ENCODE measurements around the gene EYS.

Gene EYS

DNA sequence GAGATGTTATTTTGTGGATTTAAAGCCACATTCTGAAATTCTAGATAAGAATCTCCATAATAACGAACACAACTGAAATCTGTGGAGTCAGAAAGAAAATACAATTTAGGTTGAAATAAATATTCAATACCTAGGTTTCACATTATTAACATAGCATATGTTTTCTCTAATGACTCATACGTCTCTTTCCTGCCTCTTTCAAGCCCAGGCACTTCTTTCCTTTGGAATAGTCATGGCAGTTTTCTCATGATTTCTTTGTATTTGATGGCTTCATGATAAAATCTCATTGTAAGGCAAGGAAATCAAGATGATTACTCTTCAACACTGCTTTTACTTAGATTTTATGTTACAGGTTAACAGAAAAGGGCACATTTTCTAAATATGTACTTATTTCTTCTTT is 1267.8 kb downstream of the EYS start:
- Histone ChIP-seq H3K27me3 (ENCODE audit: insufficient read depth, low read length) (no peaks in the 10 kb centered on the region), H2AFZ (ENCODE audit: low read depth, low read length) (no peak overlapping the region), H3K36me3 (ENCODE audit: insufficient read depth, low read length) (no peaks in the 10 kb centered on the region), H3K4me3 (ENCODE audit: low read length) (no peak overlapping the region), H3K9me3 (ENCODE audit: low read length) (no peaks in the 10 kb centered on the region), H3K4me1 (ENCODE audit: insufficient read depth, low read length) (no peaks in the 10 kb centered on the region)

DNA sequence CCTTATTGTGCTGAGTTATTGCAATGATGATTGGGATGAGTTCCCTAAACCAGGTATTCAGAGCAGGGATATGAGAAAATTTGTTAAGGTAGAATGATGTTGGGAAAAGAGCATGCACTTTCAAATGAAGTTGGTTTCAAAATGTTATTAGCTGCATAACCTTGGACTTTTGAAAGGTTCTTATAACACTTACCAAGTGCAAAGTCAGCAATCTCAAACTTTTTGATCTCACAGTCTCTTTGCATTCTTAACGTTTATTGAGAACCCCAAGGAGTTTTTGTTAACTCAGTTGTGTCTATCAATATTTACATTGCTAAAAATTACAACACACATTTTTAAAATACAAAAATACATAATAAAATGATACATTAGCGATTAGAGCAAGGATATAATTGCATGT is 1269.0 kb downstream of the EYS start:
- no peak overlapping the region for H3K4me3 ChIP-seq (ENCODE audit: low read length)
- no peaks in the 10 kb centered on the region for H3K27me3 ChIP-seq (ENCODE audit: insufficient read depth, low read length)
- no peak overlapping the region for H2AFZ ChIP-seq (ENCODE audit: low read depth, low read length)
- H3K4me1 ChIP-seq (ENCODE audit: insufficient read depth, low read length), result no peaks in the 10 kb centered on the region
- H3K36me3 ChIP-seq (ENCODE audit: insufficient read depth, low read length), result no peaks in the 10 kb centered on the region
- no peaks in the 10 kb centered on the region for H3K9me3 ChIP-seq (ENCODE audit: low read length)

DNA sequence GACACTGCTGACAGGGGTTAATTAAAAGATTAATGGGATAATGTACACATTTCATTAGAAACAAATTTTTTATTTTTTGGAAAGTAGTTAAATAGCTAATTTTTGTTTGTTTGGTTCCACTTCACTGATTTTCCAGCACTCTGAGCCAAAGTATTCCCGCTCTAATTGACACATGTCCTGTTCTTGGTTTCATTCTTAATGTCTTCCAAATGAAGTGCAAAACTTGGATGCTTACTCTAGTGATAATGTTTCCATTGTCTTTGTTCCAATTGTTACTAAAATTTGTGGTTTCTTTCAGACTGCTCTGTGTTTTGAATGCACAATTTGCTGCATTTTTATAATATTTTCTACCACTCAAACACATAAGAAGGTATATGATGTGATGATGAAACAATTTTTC is 1277.1 kb downstream of the EYS start:
- Histone ChIP-seq H2AFZ (ENCODE audit: low read depth, low read length) (no peak overlapping the region), H3K4me1 (ENCODE audit: insufficient read depth, low read length) (no peaks in the 10 kb centered on the region), H3K4me3 (ENCODE audit: low read length) (no peak overlapping the region), H3K27me3 (ENCODE audit: insufficient read depth, low read length) (no peaks in the 10 kb centered on the region), H3K9me3 (ENCODE audit: low read length) (no peaks in the 10 kb centered on the region), H3K36me3 (ENCODE audit: insufficient read depth, low read length) (no peaks in the 10 kb centered on the region)

DNA sequence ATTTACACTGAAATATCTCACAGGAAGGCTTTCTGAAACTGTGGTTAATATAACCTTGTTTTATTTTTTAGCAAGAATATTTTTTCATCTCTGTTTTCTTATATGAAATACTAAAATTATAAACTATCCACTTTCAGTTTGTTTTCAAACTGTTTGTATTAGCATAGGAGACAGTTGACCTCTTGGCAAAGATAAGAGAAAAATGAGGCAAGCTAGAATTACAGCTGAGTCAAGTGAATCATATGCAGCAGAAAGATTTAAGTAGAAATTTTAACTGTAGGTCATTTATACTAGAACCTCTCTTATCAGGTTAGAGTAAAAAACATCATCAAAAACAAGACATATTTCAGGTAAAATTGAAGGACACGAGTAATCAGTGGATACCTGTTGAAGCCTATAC is 1278.8 kb downstream of the EYS start:
- no peak overlapping the region for H2AFZ ChIP-seq (ENCODE audit: low read depth, low read length)
- no peak overlapping the region for H3K4me3 ChIP-seq (ENCODE audit: low read length)
- H3K27me3 ChIP-seq (ENCODE audit: insufficient read depth, low read length), result no peaks in the 10 kb centered on the region
- no peaks in the 10 kb centered on the region for H3K4me1 ChIP-seq (ENCODE audit: insufficient read depth, low read length)
- no peaks in the 10 kb centered on the region for H3K9me3 ChIP-seq (ENCODE audit: low read length)
- H3K36me3 ChIP-seq (ENCODE audit: insufficient read depth, low read length), result no peaks in the 10 kb centered on the region

DNA sequence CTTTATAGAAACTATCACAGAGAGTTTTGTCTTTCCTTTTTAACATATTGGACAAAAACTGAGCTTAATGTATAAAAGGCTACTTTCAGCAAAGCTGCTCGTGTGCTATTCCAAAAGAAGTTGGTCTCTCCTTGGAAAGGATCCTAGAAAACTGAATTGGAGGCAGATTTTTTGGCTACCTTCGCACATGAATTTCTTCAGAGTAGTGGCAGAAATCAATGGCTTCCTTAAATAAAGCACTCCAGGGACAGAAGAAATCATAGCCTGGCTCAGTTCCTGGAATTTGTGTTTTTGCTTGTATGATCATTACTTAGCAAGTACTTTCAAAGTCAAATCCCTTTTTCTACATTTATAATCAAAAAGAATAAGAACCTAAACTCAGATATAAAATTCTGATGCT is 1291.1 kb downstream of the EYS start:
- Histone ChIP-seq H3K27me3 (ENCODE audit: insufficient read depth, low read length) (no peaks in the 10 kb centered on the region), H3K4me3 (ENCODE audit: low read length) (no peak overlapping the region), H3K4me1 (ENCODE audit: insufficient read depth, low read length) (no peaks in the 10 kb centered on the region), H3K9me3 (ENCODE audit: low read length) (no peaks in the 10 kb centered on the region), H2AFZ (ENCODE audit: low read depth, low read length) (no peak overlapping the region), H3K36me3 (ENCODE audit: insufficient read depth, low read length) (no peaks in the 10 kb centered on the region)

DNA sequence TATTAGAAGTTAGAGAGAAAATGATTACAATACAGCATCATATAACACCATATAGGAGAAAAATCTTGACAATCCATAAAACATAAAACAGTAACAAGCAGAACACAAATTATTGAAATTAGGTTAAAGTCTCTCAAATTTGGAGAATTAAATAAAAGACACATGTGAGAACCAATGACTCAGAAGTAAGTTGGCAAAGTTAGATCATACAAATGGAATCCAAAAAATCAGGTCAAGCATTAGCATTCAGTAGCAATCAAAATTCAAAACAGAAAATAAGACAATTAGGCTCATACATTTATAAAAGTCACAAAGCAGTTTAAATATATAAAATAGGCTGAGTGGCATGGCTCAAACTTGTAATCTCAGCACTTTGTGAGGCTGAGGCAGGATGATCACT is 1295.8 kb downstream of the EYS start:
- Histone ChIP-seq H3K4me1 (ENCODE audit: insufficient read depth, low read length) (no peaks in the 10 kb centered on the region), H3K4me3 (ENCODE audit: low read length) (no peak overlapping the region), H3K9me3 (ENCODE audit: low read length) (no peaks in the 10 kb centered on the region), H3K27me3 (ENCODE audit: insufficient read depth, low read length) (no peaks in the 10 kb centered on the region), H3K36me3 (ENCODE audit: insufficient read depth, low read length) (no peaks in the 10 kb centered on the region), H2AFZ (ENCODE audit: low read depth, low read length) (no peak overlapping the region)

DNA sequence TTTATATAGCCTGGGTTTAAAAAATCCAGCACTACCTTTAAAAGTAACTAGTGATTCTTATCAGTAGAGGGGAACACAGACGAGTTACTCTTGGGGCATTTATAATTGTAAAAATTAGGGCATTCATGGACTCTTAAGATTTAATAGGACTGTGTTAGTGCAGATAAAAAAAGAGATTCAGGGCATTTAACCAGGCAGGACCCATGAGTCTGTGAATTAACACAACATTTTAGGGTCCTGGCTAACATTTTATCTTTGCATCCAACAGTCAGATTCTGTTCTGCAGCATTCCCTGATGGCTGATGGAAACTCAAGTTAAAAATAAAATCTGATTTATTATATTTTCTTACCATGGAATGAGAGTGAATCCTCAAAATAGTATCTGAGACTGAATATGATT is 1297.1 kb downstream of the EYS start:
- no peak overlapping the region for H3K4me3 ChIP-seq (ENCODE audit: low read length)
- H3K9me3 ChIP-seq (ENCODE audit: low read length), result no peaks in the 10 kb centered on the region
- no peaks in the 10 kb centered on the region for H3K36me3 ChIP-seq (ENCODE audit: insufficient read depth, low read length)
- no peak overlapping the region for H2AFZ ChIP-seq (ENCODE audit: low read depth, low read length)
- no peaks in the 10 kb centered on the region for H3K27me3 ChIP-seq (ENCODE audit: insufficient read depth, low read length)
- H3K4me1 ChIP-seq (ENCODE audit: insufficient read depth, low read length), result no peaks in the 10 kb centered on the region

DNA sequence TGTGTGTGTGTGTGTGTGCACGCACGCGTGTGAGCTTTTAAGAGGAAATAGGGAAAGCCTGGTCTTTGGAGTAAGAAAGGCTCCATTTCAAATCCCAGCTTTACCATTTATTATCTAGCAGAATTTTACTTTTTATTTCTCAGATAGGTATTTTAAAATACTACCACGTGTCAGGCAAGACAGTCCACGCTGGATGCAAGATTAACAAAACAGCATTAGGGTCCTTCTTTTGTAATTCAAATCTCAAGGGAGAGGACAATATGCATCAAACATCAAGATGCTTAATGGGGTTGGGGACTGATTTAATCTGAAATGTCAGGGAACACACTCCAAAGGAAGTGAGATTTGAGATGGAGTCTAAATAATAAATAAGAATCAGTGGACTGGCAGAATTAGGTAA is 1302.6 kb downstream of the EYS start:
- Histone ChIP-seq H3K4me3 (ENCODE audit: low read length) (no peak overlapping the region), H3K27me3 (ENCODE audit: insufficient read depth, low read length) (no peaks in the 10 kb centered on the region), H2AFZ (ENCODE audit: low read depth, low read length) (no peak overlapping the region), H3K4me1 (ENCODE audit: insufficient read depth, low read length) (peaks cover 2% of the 10 kb centered on the region), H3K36me3 (ENCODE audit: insufficient read depth, low read length) (no peaks in the 10 kb centered on the region), H3K9me3 (ENCODE audit: low read length) (no peaks in the 10 kb centered on the region)

DNA sequence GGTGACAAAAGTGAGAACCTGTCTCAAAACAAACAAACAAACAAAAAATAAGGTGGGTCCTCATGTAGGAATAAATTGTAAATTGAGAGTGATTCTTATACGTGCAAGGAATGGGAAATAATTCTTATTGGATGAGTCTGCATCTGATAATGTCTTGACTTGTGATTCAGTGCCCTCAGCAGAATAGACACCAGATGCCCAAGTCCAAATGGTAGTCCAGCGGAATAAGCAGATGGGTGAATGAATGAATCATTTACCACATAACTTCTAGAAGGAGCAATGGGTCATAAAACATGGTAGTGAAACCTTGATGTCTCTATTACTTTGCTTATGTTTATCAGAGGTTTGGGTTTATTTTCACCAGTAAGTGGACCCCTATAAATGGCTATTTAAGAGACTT is 1323.7 kb downstream of the EYS start:
- Histone ChIP-seq H3K9me3 (ENCODE audit: low read length) (no peaks in the 10 kb centered on the region), H3K4me1 (ENCODE audit: insufficient read depth, low read length) (no peaks in the 10 kb centered on the region), H3K4me3 (ENCODE audit: low read length) (no peak overlapping the region), H3K27me3 (ENCODE audit: insufficient read depth, low read length) (no peaks in the 10 kb centered on the region), H3K36me3 (ENCODE audit: insufficient read depth, low read length) (no peaks in the 10 kb centered on the region), H2AFZ (ENCODE audit: low read depth, low read length) (no peak overlapping the region)

DNA sequence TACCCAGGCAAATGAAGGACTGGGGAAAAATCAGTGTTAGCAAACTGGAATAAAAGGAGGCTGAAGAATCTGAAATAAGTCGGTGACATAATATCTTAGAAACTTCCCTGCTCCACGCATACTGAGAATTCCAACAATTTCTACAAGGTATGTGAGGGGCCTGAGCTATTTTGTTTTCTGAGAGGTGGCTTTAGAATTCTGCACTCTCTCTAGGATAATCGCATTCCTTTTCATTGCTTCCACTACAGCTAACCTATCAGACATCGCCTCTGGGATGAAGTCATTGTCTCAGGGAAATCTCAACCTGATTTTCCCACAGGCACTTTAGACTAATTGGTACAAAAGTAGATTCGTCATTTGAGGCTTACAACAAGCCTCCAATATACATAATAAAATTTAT is 1330.6 kb downstream of the EYS start:
- H2AFZ ChIP-seq (ENCODE audit: low read depth, low read length), result no peak overlapping the region
- H3K4me3 ChIP-seq (ENCODE audit: low read length), result no peak overlapping the region
- H3K36me3 ChIP-seq (ENCODE audit: insufficient read depth, low read length), result no peaks in the 10 kb centered on the region

DNA sequence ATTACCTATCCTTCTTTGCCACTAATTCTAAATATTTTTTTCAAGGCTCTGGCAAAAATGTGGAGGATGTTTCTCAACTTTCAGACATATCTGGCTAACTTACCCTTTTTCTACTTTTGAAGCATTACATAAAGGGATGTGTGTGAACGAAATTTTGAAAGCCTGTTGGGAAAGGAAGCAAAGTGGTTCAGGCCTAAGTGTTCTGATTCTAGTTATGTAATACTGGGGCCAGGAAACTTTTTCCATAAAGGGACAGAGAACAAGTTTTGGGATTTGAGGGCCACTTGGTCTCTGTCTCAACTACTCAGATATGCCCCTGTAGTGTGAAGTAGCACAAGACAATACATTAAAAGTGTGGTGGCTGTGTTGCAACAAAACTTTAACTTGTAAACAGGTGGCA is 1349.6 kb downstream of the EYS start:
- Histone ChIP-seq H3K36me3 (ENCODE audit: insufficient read depth, low read length) (no peaks in the 10 kb centered on the region), H3K4me3 (ENCODE audit: low read length) (no peak overlapping the region), H3K27me3 (ENCODE audit: insufficient read depth, low read length) (no peaks in the 10 kb centered on the region), H2AFZ (ENCODE audit: low read depth, low read length) (no peak overlapping the region), H3K9me3 (ENCODE audit: low read length) (no peaks in the 10 kb centered on the region), H3K4me1 (ENCODE audit: insufficient read depth, low read length) (no peaks in the 10 kb centered on the region)

More for the DNA sequence above, 1330.6 kb downstream of the EYS start:
- H3K9me3 ChIP-seq (ENCODE audit: low read length), result no peaks in the 10 kb centered on the region
- peaks cover 5% of the 10 kb centered on the region for H3K4me1 ChIP-seq (ENCODE audit: insufficient read depth, low read length)
- H3K27me3 ChIP-seq (ENCODE audit: insufficient read depth, low read length), result no peaks in the 10 kb centered on the region

DNA sequence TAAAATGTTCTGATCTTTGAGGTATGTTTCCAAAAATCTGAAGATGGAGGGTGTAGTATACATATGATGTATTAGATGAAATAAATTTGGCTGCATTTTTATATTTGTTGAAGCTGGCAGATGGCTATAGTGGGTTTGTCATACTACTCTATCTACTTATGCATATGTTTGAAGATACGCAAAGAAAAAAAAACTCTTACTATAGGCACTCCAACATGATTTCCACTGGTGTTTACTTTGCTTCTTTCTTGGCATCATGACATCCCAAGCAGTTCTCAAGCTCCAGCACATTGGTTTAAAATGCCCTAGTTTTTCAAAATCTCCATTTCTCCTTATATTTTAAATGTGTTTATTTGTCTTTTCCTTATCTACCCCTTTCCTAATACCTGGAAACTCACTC is 1359.6 kb downstream of the EYS start:
- H3K27me3 ChIP-seq (ENCODE audit: insufficient read depth, low read length), result no peaks in the 10 kb centered on the region
- H3K9me3 ChIP-seq (ENCODE audit: low read length), result no peaks in the 10 kb centered on the region
- H3K36me3 ChIP-seq (ENCODE audit: insufficient read depth, low read length), result no peaks in the 10 kb centered on the region
- no peak overlapping the region for H3K4me3 ChIP-seq (ENCODE audit: low read length)
- no peak overlapping the region for H2AFZ ChIP-seq (ENCODE audit: low read depth, low read length)
- H3K4me1 ChIP-seq (ENCODE audit: insufficient read depth, low read length), result no peaks in the 10 kb centered on the region

DNA sequence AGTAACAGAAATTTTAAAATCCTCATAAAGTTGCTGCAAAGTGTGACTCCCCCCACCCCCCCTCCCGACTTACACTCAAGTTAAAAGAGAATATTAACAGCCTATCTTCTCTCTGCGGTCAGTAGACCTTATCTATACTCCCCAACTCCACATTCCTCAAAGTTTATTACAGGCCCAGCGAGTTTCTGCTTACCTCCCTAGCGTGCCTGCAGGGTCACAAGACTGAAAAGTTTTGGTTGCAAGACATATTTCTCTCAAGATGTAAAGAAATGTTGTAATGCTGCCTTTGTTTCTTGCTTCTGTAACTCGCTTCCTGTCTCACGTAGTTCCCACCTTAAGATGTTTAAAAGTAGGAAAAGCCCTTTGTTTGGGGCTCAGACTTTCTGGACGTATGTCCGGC is 1371.8 kb downstream of the EYS start:
- no peaks in the 10 kb centered on the region for H3K36me3 ChIP-seq (ENCODE audit: insufficient read depth, low read length)
- H3K4me1 ChIP-seq (ENCODE audit: insufficient read depth, low read length), result no peaks in the 10 kb centered on the region
- no peak overlapping the region for H2AFZ ChIP-seq (ENCODE audit: low read depth, low read length)
- H3K4me3 ChIP-seq (ENCODE audit: low read length), result no peak overlapping the region
- no peaks in the 10 kb centered on the region for H3K27me3 ChIP-seq (ENCODE audit: insufficient read depth, low read length)
- no peaks in the 10 kb centered on the region for H3K9me3 ChIP-seq (ENCODE audit: low read length)

DNA sequence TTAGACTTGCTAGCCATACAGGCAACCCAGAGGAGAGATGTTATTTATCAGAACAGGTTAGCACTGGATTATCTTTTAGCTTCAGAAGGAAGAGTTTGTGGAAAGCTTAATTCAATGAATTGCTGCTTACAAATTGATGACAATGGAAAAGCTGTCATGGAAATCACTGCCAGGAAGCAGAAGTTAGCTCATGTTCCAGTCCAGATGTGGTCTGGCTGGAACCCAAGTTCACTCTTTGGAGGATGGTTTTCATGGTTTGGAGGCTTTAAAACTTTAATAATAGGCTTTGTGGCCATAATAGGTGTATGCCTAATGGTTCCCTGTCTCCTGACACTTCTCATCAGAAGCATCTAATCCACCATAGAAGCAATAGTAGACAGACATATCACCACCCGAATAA is 1372.4 kb downstream of the EYS start:
- H3K36me3 ChIP-seq (ENCODE audit: insufficient read depth, low read length), result no peaks in the 10 kb centered on the region
- H3K4me1 ChIP-seq (ENCODE audit: insufficient read depth, low read length), result no peaks in the 10 kb centered on the region
- no peak overlapping the region for H3K4me3 ChIP-seq (ENCODE audit: low read length)
- H2AFZ ChIP-seq (ENCODE audit: low read depth, low read length), result no peak overlapping the region
- no peaks in the 10 kb centered on the region for H3K27me3 ChIP-seq (ENCODE audit: insufficient read depth, low read length)
- no peaks in the 10 kb centered on the region for H3K9me3 ChIP-seq (ENCODE audit: low read length)
